Panc1 (cell line): ENCODE data around the gene SEPTIN5.

Experiments used
- CTCF ChIP-seq: fragments of 450-650 bp; IDR thresholded peaks from 2 replicates; pipeline ENCODE4 v1.5.1; 2017; ENCODE audit warnings: mild to moderate bottlenecking
- REST ChIP-seq, 2 experiments: IDR thresholded peaks; 2 replicates each; pipeline ENCODE4 v1.6.1; 2011 to 2012; ENCODE audit warnings: low read depth in 2 of 2, control low read depth in 1 of 2, low read length in 1 of 2, mild to moderate bottlenecking in 1 of 2, moderate library complexity in 1 of 2; ENCODE audit not compliant: insufficient read depth in 1 of 2

- TF ChIP-seq CTCF: no peak
- no peak for TF ChIP-seq REST (IDR thresholded peaks at IDR 0.05; ENCODE audit: insufficient read depth in 1 of 2, low read depth in 2 of 2, low read length in 1 of 2)
Observed at GRCh38 chr22:19739448-19739895, 25.2 kb downstream of the SEPTIN5 start.
